Pancreas (tissue), 10 donors: Measurements from ENCODE around the gene CRIP3. TPM values are rescaled to one million over a fixed set of nuclear protein-coding genes. Genes with fewer than 3 reads are reported as not detected.

Source experiments
- ATAC-seq, 4 donors: fragments of 200-7000 bp; cut with Tn5 transposase; one replicate each; pipeline versions ENCODE4 v1.8.0 to v1.9.1; 2020; ENCODE audit warnings: mild to moderate bottlenecking in 4 of 4, moderate library complexity in 4 of 4
- DNase-seq, 6 donors: peaks; one replicate each; pipeline ENCODE4 v3.0.0-alpha.2; 2020
- FAIRE-seq: peaks from 2 replicates; lab custom pipeline; 2012; peaks lifted over from hg19 to GRCh38; lab: Jason Lieb, UNC
- H3K27ac ChIP-seq, 4 donors: fragments of 200-600 bp; sonication (generic); 1 replicate in 3 of 4; 2 replicates in 1 of 4; pipeline versions ENCODE4 v1.5.0 to v1.8.0; 2020
- H3K27me3 ChIP-seq, 4 donors: fragments of 200-600 bp; one replicate each; pipeline ENCODE4 v1.8.0; 2021
- H3K36me3 ChIP-seq, 3 donors: fragments of 200-600 bp; sonication (generic) in 1 of 3; one replicate each; pipeline versions ENCODE4 v1.5.0 to v1.8.0; 2020 to 2021
- H3K4me1 ChIP-seq, 3 donors: fragments of 200-600 bp; one replicate each; pipeline ENCODE4 v1.8.0; 2021
- H3K4me3 ChIP-seq, 4 donors: fragments of 200-600 bp; sonication (generic) in 2 of 4; one replicate each; pipeline versions ENCODE4 v1.5.0 to v1.8.0; 2020 to 2021
- H3K9me3 ChIP-seq, 4 donors: fragments of 200-600 bp; one replicate each; pipeline ENCODE4 v1.8.0; 2021
- WGBS, 2 donors: extraction: QIAGEN DNeasy Blood & Tissue Kit; methylation state at CpG; one replicate each; pipeline ENCODE4 v1.1.7; 2013; 5-methylcytosine and 5-hydroxymethylcytosine counted together
- intact Hi-C, 3 donors: fragments of 100-400 bp; cut with DNase I; formaldehyde crosslinking; loops; one replicate each; pipeline versions ENCODE4 v1.11.1 to v1.14.2; 2022
- polyA plus RNA-seq, 2 donors: library from polyadenylated mRNA; stranded (reverse); fragments of 200-250 nt; gene quantifications; one replicate each; pipeline ENCODE4 v1.2.3, GENCODE V29; 2013
- total RNA-seq, 6 donors: library from RNA; stranded (reverse); fragmentation: NEBNext Ultra II Directional in 4 of 6; extraction: Animal tissue kit (Norgen Biotek cat#: 25700) in 4 of 6; gene quantifications; one replicate each; pipeline versions ENCODE4 v1.2.1 to v1.2.4, GENCODE V29; 2021 to 2023
- TF ChIP-seq, protein P1 (sequence below), 4 donors: fragments of 200-600 bp; sonication (generic) in 3 of 4; IDR thresholded peaks; one replicate each; pipeline versions ENCODE4 v1.5.0 to v1.8.0; 2021; ENCODE audit warnings: antibody characterized with exemption in 4 of 4
- donor health status: healthy with polysubstance abuse.
- donor health status: DM: no; HTN: no; CAD: no; lungs with moderate emphysema.
- donor health status: DM: no; HTN: no; CAD: no.
- donor health status: control.
- donor health status: control.
- donor health status: Bipolar disorder and iron deficiency.
- donor health status: DM: yes; HTN: yes; CAD: no.
- donor health status: DM: no; HTN: no; CAD: no.
- donor health status: DM: no; HTN: no; CAD: no.
- donor health status: DM: yes; HTN: yes; CAD: no.

Gene CRIP3
- total and polyA plus RNA-seq, 8 donors: 0.46 to 9.7 (median 2.0) TPM

GRCh38 chr6:43282636-43283513, 25.8 kb downstream of the CRIP3 start:
- no peak for ATAC-seq
- no peaks in the 10 kb centered on the region for H3K4me1 ChIP-seq
- no peak overlapping the region for H3K27ac ChIP-seq
- H3K27me3 ChIP-seq: peaks cover 0 to 8% (median 3%) of the 10 kb centered on the region in 4 donors
- WGBS, 2 donors: 55 to 56% methylated on average over 31 to 32 of the region's 32 CpGs
- H3K4me3 ChIP-seq: no peak overlapping the region
- FAIRE-seq: no peak
- TF ChIP-seq, protein P1, sequence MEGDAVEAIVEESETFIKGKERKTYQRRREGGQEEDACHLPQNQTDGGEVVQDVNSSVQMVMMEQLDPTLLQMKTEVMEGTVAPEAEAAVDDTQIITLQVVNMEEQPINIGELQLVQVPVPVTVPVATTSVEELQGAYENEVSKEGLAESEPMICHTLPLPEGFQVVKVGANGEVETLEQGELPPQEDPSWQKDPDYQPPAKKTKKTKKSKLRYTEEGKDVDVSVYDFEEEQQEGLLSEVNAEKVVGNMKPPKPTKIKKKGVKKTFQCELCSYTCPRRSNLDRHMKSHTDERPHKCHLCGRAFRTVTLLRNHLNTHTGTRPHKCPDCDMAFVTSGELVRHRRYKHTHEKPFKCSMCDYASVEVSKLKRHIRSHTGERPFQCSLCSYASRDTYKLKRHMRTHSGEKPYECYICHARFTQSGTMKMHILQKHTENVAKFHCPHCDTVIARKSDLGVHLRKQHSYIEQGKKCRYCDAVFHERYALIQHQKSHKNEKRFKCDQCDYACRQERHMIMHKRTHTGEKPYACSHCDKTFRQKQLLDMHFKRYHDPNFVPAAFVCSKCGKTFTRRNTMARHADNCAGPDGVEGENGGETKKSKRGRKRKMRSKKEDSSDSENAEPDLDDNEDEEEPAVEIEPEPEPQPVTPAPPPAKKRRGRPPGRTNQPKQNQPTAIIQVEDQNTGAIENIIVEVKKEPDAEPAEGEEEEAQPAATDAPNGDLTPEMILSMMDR (IDR thresholded peaks at IDR 0.05): no peak
- H3K9me3 ChIP-seq: no peaks in the 10 kb centered on the region
- intact Hi-C loops: no loop called here
- DNase-seq: peak in 2 of 6 donors; percentile 18 to 63
- no peaks in the 10 kb centered on the region for H3K36me3 ChIP-seq

GRCh38 chr6:43282060-43282459, 26.6 kb downstream of the CRIP3 start:
- H3K4me1 ChIP-seq: no peaks in the 10 kb centered on the region
- FAIRE-seq (no peak), ATAC-seq (no peak), DNase-seq (peak in 2 of 6 donors; percentile 8 to 13)
- H3K27me3 ChIP-seq: peaks cover 0 to 8% (median 3%) of the 10 kb centered on the region in 4 donors
- intact Hi-C loops: no loop called here
- no peak overlapping the region for H3K27ac ChIP-seq
- H3K4me3 ChIP-seq: no peak overlapping the region
- H3K36me3 ChIP-seq: no peaks in the 10 kb centered on the region
- TF ChIP-seq, protein P1 (IDR thresholded peaks at IDR 0.05): no peak
- H3K9me3 ChIP-seq: no peaks in the 10 kb centered on the region
- 51 to 61% methylated on average over 9 of the region's 9 CpGs for WGBS, 2 donors

- Histone ChIP-seq H3K9me3 (no peaks in the 10 kb centered on the region), H3K27me3 (peaks cover 0 to 8% (median 3%) of the 10 kb centered on the region in 4 donors), H3K36me3 (no peaks in the 10 kb centered on the region), H3K27ac (no peak overlapping the region), H3K4me1 (no peaks in the 10 kb centered on the region), H3K4me3 (no peak overlapping the region)
- no peak for DNase-seq
- WGBS, 2 donors: 56 to 74% methylated on average over 2 of the region's 2 CpGs
- no peak for ATAC-seq
- intact Hi-C loops: no loop called here
- TF ChIP-seq, protein P1 (IDR thresholded peaks at IDR 0.05): no peak
- no peak for FAIRE-seq
Measured at GRCh38 chr6:43280234-43280633, 28.4 kb downstream of the CRIP3 start.

GRCh38 chr6:43278524-43279078, 30.0 kb downstream of the CRIP3 start:
- Histone ChIP-seq H3K27ac (no peak overlapping the region), H3K4me3 (no peak overlapping the region), H3K4me1 (no peaks in the 10 kb centered on the region), H3K36me3 (no peaks in the 10 kb centered on the region), H3K27me3 (peaks cover 0 to under 1% (median 0%) of the 10 kb centered on the region in 4 donors), H3K9me3 (no peaks in the 10 kb centered on the region)
- intact Hi-C loops: no loop called here
- no peak for ATAC-seq
- DNase-seq: no peak
- TF ChIP-seq, protein P1 (IDR thresholded peaks at IDR 0.05): no peak
- WGBS, 2 donors: 69 to 78% methylated on average over 4 of the region's 4 CpGs
- FAIRE-seq: no peak
